Measurements from ENCODE around the gene CLCN3.

DNA sequence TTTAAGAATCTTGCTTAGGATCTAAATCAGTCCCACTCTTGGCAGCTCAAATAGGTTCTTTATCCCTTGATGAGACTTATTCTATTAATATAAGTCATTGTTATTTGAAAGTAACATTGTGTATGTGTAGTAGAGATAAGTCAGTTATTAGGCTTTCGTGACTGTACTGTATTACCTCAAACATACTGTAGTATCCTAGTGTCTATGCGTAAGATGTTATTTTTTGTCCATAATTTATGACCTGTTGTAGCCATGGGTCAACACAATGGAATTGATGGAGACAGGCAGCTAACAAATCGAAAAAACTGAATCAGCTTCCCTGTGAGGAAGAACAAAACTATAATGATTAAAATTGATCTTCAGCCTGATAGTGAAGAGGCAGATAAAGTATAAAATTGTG is 41.8 kb downstream of the CLCN3 start:
- TF ChIP-seq, protein P1, sequence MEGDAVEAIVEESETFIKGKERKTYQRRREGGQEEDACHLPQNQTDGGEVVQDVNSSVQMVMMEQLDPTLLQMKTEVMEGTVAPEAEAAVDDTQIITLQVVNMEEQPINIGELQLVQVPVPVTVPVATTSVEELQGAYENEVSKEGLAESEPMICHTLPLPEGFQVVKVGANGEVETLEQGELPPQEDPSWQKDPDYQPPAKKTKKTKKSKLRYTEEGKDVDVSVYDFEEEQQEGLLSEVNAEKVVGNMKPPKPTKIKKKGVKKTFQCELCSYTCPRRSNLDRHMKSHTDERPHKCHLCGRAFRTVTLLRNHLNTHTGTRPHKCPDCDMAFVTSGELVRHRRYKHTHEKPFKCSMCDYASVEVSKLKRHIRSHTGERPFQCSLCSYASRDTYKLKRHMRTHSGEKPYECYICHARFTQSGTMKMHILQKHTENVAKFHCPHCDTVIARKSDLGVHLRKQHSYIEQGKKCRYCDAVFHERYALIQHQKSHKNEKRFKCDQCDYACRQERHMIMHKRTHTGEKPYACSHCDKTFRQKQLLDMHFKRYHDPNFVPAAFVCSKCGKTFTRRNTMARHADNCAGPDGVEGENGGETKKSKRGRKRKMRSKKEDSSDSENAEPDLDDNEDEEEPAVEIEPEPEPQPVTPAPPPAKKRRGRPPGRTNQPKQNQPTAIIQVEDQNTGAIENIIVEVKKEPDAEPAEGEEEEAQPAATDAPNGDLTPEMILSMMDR (IDR thresholded peaks at IDR 0.05) = no peak
- TF ChIP-seq POLR2A (IDR thresholded peaks at IDR 0.05) = no peak
- no peak for TF ChIP-seq EP300 (IDR thresholded peaks at IDR 0.05)
